Measurements from ENCODE around the gene EEF1AKMT4.

EEF1AKMT4 gene

DNA sequence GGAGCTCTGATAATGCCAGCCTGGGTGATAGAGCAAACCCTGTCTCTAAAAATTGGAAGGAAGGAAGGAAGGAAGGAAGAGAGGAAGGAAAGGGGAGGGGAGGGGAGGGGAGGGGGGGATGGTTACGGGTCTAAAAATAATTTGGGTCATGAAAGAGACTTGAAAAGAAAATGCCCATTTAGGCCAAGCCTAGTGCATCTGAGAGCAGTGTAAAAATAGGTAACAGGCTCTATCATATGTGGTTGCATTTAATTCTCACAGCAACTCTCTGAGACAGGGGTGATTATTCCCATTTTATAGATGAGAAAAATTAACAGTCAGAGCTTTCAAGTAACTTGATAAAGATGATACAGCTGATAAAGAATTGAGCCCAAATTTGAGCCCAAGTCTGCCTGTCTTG is 22.8 kb downstream of the EEF1AKMT4 start:
- FAIRE-seq (no peak), DNase-seq (ENCODE audit: insufficient read length, low spot score) (no peak)
- TF ChIP-seq TAF1 (IDR thresholded peaks at IDR 0.05; ENCODE audit: low read depth, low read length) (no peak), PAX5 (IDR thresholded peaks at IDR 0.05; ENCODE audit: insufficient read depth, low read length, severe bottlenecking) (no peak), POLR2A (IDR thresholded peaks at IDR 0.05; ENCODE audit: low read depth, low read length) (no peak), POLR2AphosphoS5 (IDR thresholded peaks at IDR 0.05; ENCODE audit: low read depth, low read length) (no peak), SPI1 (IDR thresholded peaks at IDR 0.05; ENCODE audit: low read depth, low read length) (no peak), POU2F2 (IDR thresholded peaks at IDR 0.05; ENCODE audit: low read depth, low read length) (no peak)

DNA sequence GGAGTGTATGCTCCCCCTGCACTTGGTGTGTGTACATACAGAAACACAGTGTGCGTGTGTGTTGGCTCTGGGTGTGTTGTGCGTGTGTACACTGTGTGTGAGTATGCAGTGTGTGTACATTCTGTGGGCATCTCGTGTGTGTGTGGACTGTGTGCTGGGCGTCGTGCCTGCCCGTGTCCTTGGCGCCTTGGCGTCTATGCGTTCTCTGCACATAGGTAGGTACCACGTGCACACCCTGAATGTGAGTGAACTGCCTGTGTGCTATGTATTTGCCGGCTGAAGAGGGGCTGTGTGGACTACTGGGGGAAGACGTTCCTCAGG is 25.9 kb downstream of the EEF1AKMT4 start:
- DNase-seq (ENCODE audit: insufficient read length, low spot score) (no peak), FAIRE-seq (no peak)
- no peak for TF ChIP-seq PAX5 (IDR thresholded peaks at IDR 0.05; ENCODE audit: insufficient read depth, low read length, severe bottlenecking)
- no peak for TF ChIP-seq SPI1 (IDR thresholded peaks at IDR 0.05; ENCODE audit: low read depth, low read length)
- TF ChIP-seq POLR2AphosphoS5 (IDR thresholded peaks at IDR 0.05; ENCODE audit: low read depth, low read length) = no peak
- TF ChIP-seq POLR2A (IDR thresholded peaks at IDR 0.05; ENCODE audit: low read depth, low read length) = no peak

GRCh38 chr3:184275961-184276910 is 26.8 kb downstream of the EEF1AKMT4 start, which contains the start of gene ECE2:
ECE2 (plus strand) TSS chr3:184276022; CDS start chr3:184276154, 132 bp downstream.
- DNase-seq (ENCODE audit: insufficient read length, low spot score) (no peak), FAIRE-seq (no peak)
- TF ChIP-seq POU2F2 (IDR thresholded peaks at IDR 0.05; ENCODE audit: low read depth, low read length) = no peak
- TF ChIP-seq SPI1 (IDR thresholded peaks at IDR 0.05; ENCODE audit: low read depth, low read length) = no peak
- no peak for TF ChIP-seq TAF1 (IDR thresholded peaks at IDR 0.05; ENCODE audit: low read depth, low read length)
- no peak for TF ChIP-seq PAX5 (IDR thresholded peaks at IDR 0.05; ENCODE audit: insufficient read depth, low read length, severe bottlenecking)
- TF ChIP-seq POLR2A (IDR thresholded peaks at IDR 0.05; ENCODE audit: low read depth, low read length) = no peak
- TF ChIP-seq POLR2AphosphoS5 (IDR thresholded peaks at IDR 0.05; ENCODE audit: low read depth, low read length) = no peak

- DNase-seq (ENCODE audit: insufficient read length, low spot score) (no peak), FAIRE-seq (no peak)
- peak; percentile 34 for TF ChIP-seq SPI1 (IDR thresholded peaks at IDR 0.05; ENCODE audit: low read depth, low read length)
- TF ChIP-seq POLR2A (IDR thresholded peaks at IDR 0.05; ENCODE audit: low read depth, low read length) = no peak
Measured at GRCh38 chr3:184277366-184277765, 27.9 kb downstream of the EEF1AKMT4 start.

GRCh38 chr3:184282941-184283340 is 33.5 kb downstream of the EEF1AKMT4 start:
- TF ChIP-seq TAF1 (IDR thresholded peaks at IDR 0.05; ENCODE audit: low read depth, low read length) (no peak), POU2F2 (IDR thresholded peaks at IDR 0.05; ENCODE audit: low read depth, low read length) (no peak), POLR2A (IDR thresholded peaks at IDR 0.05; ENCODE audit: low read depth, low read length) (no peak), PAX5 (IDR thresholded peaks at IDR 0.05; ENCODE audit: insufficient read depth, low read length, severe bottlenecking) (no peak), SPI1 (IDR thresholded peaks at IDR 0.05; ENCODE audit: low read depth, low read length) (no peak), POLR2AphosphoS5 (IDR thresholded peaks at IDR 0.05; ENCODE audit: low read depth, low read length) (no peak)
- no peak for FAIRE-seq

GRCh38 chr3:184283681-184284080 is 34.2 kb downstream of the EEF1AKMT4 start:
- DNase-seq (ENCODE audit: insufficient read length, low spot score) (no peak), FAIRE-seq (no peak)
- no peak for TF ChIP-seq POU2F2 (IDR thresholded peaks at IDR 0.05; ENCODE audit: low read depth, low read length)
- no peak for TF ChIP-seq POLR2AphosphoS5 (IDR thresholded peaks at IDR 0.05; ENCODE audit: low read depth, low read length)
- no peak for TF ChIP-seq POLR2A (IDR thresholded peaks at IDR 0.05; ENCODE audit: low read depth, low read length)
- TF ChIP-seq SPI1 (IDR thresholded peaks at IDR 0.05; ENCODE audit: low read depth, low read length) = no peak
- TF ChIP-seq PAX5 (IDR thresholded peaks at IDR 0.05; ENCODE audit: insufficient read depth, low read length, severe bottlenecking) = no peak
- TF ChIP-seq TAF1 (IDR thresholded peaks at IDR 0.05; ENCODE audit: low read depth, low read length) = no peak

More at GRCh38 chr3:184282941-184283340, 33.5 kb downstream of the EEF1AKMT4 start:
- no peak for DNase-seq (ENCODE audit: insufficient read length, low spot score)

GRCh38 chr3:184284696-184285095 is 35.2 kb downstream of the EEF1AKMT4 start:
- no peak for TF ChIP-seq POU2F2 (IDR thresholded peaks at IDR 0.05; ENCODE audit: low read depth, low read length)
- TF ChIP-seq POLR2AphosphoS5 (IDR thresholded peaks at IDR 0.05; ENCODE audit: low read depth, low read length) = no peak
- TF ChIP-seq SPI1 (IDR thresholded peaks at IDR 0.05; ENCODE audit: low read depth, low read length) = no peak
- TF ChIP-seq TAF1 (IDR thresholded peaks at IDR 0.05; ENCODE audit: low read depth, low read length) = no peak
- TF ChIP-seq PAX5 (IDR thresholded peaks at IDR 0.05; ENCODE audit: insufficient read depth, low read length, severe bottlenecking) = no peak
- TF ChIP-seq POLR2A (IDR thresholded peaks at IDR 0.05; ENCODE audit: low read depth, low read length) = no peak
- FAIRE-seq = no peak
- peak; percentile 41 for DNase-seq (ENCODE audit: insufficient read length, low spot score)

- DNase-seq (ENCODE audit: insufficient read length, low spot score) (peak; percentile 75), FAIRE-seq (peak; percentile 57)
- TF ChIP-seq POU2F2 (IDR thresholded peaks at IDR 0.05; ENCODE audit: low read depth, low read length) (no peak), POLR2AphosphoS5 (IDR thresholded peaks at IDR 0.05; ENCODE audit: low read depth, low read length) (no peak)
Measured at GRCh38 chr3:184289426-184289938, 40.0 kb downstream of the EEF1AKMT4 start.

GRCh38 chr3:184290331-184290730 is 40.9 kb downstream of the EEF1AKMT4 start:
- no peak for TF ChIP-seq POU2F2 (IDR thresholded peaks at IDR 0.05; ENCODE audit: low read depth, low read length)
- TF ChIP-seq TAF1 (IDR thresholded peaks at IDR 0.05; ENCODE audit: low read depth, low read length) = no peak
- no peak for TF ChIP-seq PAX5 (IDR thresholded peaks at IDR 0.05; ENCODE audit: insufficient read depth, low read length, severe bottlenecking)
- no peak for TF ChIP-seq SPI1 (IDR thresholded peaks at IDR 0.05; ENCODE audit: low read depth, low read length)
- no peak for TF ChIP-seq POLR2AphosphoS5 (IDR thresholded peaks at IDR 0.05; ENCODE audit: low read depth, low read length)
- no peak for TF ChIP-seq POLR2A (IDR thresholded peaks at IDR 0.05; ENCODE audit: low read depth, low read length)
- no peak for FAIRE-seq

More at GRCh38 chr3:184290331-184290730, 40.9 kb downstream of the EEF1AKMT4 start:
- DNase-seq (ENCODE audit: insufficient read length, low spot score) = no peak
